Stomach (tissue), 4 donors: ENCODE results near the gene RASGRP3.

ENCODE experiments used
- POLR2A ChIP-seq, 4 donors: fragments of 450-650 bp; IDR thresholded peaks; one replicate each; pipeline ENCODE4 v1.6.1; 2016; ENCODE audit warnings: antibody characterized with exemption in 4 of 4, control low read depth in 2 of 4, mild to moderate bottlenecking in 1 of 4, moderate library complexity in 1 of 4
- POLR2AphosphoS5 ChIP-seq, 3 donors: sonication (generic); formaldehyde crosslinking; IDR thresholded peaks; one replicate each; pipeline ENCODE4 v1.6.1; 2016; ENCODE audit warnings: antibody characterized with exemption in 3 of 3
- TF ChIP-seq, protein P1 (sequence below), 7 experiments: fragments of 450-650 bp in 4 of 7; fragments of 200-600 bp in 3 of 7; sonication (generic) in 3 of 7; IDR thresholded peaks; one replicate each; pipeline ENCODE4 v1.5.1; 2016 to 2019; ENCODE audit warnings: antibody characterized with exemption in 7 of 7, control low read depth in 2 of 7, mild to moderate bottlenecking in 1 of 7

DNA sequence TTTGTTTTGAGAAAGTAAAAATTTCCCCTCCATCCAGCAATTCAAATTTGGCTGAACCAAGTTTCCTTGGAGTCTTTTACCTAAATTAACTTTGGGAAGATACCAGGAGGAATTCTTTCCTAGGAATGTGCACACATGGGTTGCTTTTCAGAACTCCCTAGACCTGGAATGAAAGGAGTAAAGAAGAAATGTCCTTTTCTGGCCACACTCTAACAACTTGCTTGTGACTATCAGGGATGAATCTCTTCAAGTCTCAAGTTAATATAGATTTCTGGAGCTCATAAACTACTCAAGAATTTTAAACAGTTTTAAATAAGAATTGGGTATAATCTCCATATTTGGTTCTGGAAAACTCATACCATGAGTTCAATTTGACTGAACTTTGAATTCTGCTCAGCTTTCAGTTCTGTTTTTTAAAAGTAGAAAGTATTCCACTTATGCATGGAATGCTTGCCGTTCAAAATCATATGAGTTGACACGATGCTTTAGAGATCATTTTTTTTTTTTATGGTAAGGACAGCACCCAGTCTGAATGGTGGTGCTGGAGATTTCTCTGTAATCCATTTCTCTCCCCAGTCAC, 7.7 kb downstream of the RASGRP3 start:
- TF ChIP-seq POLR2AphosphoS5 (IDR thresholded peaks at IDR 0.05) (no peak), POLR2A (IDR thresholded peaks at IDR 0.05) (no peak)
- TF ChIP-seq, protein P1, sequence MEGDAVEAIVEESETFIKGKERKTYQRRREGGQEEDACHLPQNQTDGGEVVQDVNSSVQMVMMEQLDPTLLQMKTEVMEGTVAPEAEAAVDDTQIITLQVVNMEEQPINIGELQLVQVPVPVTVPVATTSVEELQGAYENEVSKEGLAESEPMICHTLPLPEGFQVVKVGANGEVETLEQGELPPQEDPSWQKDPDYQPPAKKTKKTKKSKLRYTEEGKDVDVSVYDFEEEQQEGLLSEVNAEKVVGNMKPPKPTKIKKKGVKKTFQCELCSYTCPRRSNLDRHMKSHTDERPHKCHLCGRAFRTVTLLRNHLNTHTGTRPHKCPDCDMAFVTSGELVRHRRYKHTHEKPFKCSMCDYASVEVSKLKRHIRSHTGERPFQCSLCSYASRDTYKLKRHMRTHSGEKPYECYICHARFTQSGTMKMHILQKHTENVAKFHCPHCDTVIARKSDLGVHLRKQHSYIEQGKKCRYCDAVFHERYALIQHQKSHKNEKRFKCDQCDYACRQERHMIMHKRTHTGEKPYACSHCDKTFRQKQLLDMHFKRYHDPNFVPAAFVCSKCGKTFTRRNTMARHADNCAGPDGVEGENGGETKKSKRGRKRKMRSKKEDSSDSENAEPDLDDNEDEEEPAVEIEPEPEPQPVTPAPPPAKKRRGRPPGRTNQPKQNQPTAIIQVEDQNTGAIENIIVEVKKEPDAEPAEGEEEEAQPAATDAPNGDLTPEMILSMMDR (IDR thresholded peaks at IDR 0.05): no peak
